HepG2 (cell line): ENCODE data around the gene MYBPC2. TPM values are rescaled to one million over a fixed set of nuclear protein-coding genes. Genes with fewer than 3 reads are reported as not detected.

Experiments
- ARID4A ChIP-seq: sonication (generic); formaldehyde crosslinking; IDR thresholded peaks from 2 replicates; pipeline ENCODE4 v1.5.0; 2020; ENCODE audit warnings: mild to moderate bottlenecking, missing genetic modification reagents, borderline replicate concordance
- EHMT2 ChIP-seq: fragments of 200-600 bp; sonication (generic); IDR thresholded peaks from 2 replicates; pipeline ENCODE4 v1.7.0; 2017; ENCODE audit warnings: antibody characterized with exemption, low read depth, low read length, borderline replicate concordance
- ELF1 ChIP-seq: sonication (generic); formaldehyde crosslinking; IDR thresholded peaks from 2 replicates; pipeline ENCODE4 v1.4.0; 2020; ENCODE audit warnings: missing genetic modification reagents
- FOXK1 ChIP-seq: sonication (generic); formaldehyde crosslinking; IDR thresholded peaks from 2 replicates; pipeline ENCODE4 v1.4.0; 2020; ENCODE audit warnings: low read depth, missing genetic modification reagents, borderline replicate concordance
- GABPB1 ChIP-seq: IDR thresholded peaks from 2 replicates; pipeline ENCODE4 v1.6.1; 2016; ENCODE audit warnings: mild to moderate bottlenecking, missing genetic modification reagents, moderate library complexity, missing compliant biosample characterization
- PAXIP1 ChIP-seq: sonication (generic); formaldehyde crosslinking; conservative IDR thresholded peaks from 2 replicates; pipeline ENCODE4 v1.4.0; 2020; ENCODE audit warnings: mild to moderate bottlenecking, missing genetic modification reagents, moderate library complexity
- SMAD1 ChIP-seq: sonication (generic); formaldehyde crosslinking; IDR thresholded peaks from 2 replicates; pipeline ENCODE4 v1.4.0; 2020; ENCODE audit warnings: missing genetic modification reagents, low read depth, mild to moderate bottlenecking, borderline replicate concordance
- SRSF1 ChIP-seq: fragments of 200-400 bp; formaldehyde crosslinking; optimal IDR thresholded peaks from 2 replicates; pipeline ENCODE3; 2017; ENCODE audit warnings: mild to moderate bottlenecking, low read depth, low read length, moderate library complexity
- WIZ ChIP-seq: sonication (generic); formaldehyde crosslinking; IDR thresholded peaks from 2 replicates; pipeline ENCODE4 v1.5.1; 2020; ENCODE audit warnings: mild to moderate bottlenecking, missing genetic modification reagents
- ZBTB39 ChIP-seq: sonication (generic); formaldehyde crosslinking; IDR thresholded peaks from 2 replicates; pipeline ENCODE4 v1.5.0; 2020; ENCODE audit warnings: missing genetic modification reagents
- polyA plus RNA-seq, 8 experiments: library from polyadenylated mRNA; depleted of rRNA in 3 of 8; stranded (reverse) in 7 of 8; unstranded in 1 of 8; fragments of >200 nt; fragmentation: Illumina TruSeq in 4 of 8; extraction: Trizol in 4 of 8; gene quantifications; 2 replicates each; pipeline versions ENCODE4 v1.2.1 to v1.2.3, GENCODE V29; 2011 to 2016; ENCODE audit warnings: low read depth in 4 of 8, missing spikeins in 1 of 8, mixed read lengths in 1 of 8; ENCODE audit not compliant: insufficient read depth in 1 of 8
- total RNA-seq, 5 experiments: library from RNA; depleted of rRNA; stranded (reverse); fragments of >200 nt; fragmentation: Illumina TruSeq; extraction: Trizol; gene quantifications; 2 replicates each; pipeline ENCODE4 v1.2.3, GENCODE V29; 2016; ENCODE audit warnings: low read depth in 1 of 5
- TF ChIP-seq, protein P1 (sequence below): sonication (generic); formaldehyde crosslinking; IDR thresholded peaks from 2 replicates; pipeline ENCODE4 v1.9.0; 2021; ENCODE audit warnings: missing genetic modification reagents, borderline replicate concordance

MYBPC2 gene
- total and polyA plus RNA-seq, 2 of the 13 experiments (the other 11 are each of a cell fraction or from before 2014, with no cell fraction given) = not detected

DNA sequence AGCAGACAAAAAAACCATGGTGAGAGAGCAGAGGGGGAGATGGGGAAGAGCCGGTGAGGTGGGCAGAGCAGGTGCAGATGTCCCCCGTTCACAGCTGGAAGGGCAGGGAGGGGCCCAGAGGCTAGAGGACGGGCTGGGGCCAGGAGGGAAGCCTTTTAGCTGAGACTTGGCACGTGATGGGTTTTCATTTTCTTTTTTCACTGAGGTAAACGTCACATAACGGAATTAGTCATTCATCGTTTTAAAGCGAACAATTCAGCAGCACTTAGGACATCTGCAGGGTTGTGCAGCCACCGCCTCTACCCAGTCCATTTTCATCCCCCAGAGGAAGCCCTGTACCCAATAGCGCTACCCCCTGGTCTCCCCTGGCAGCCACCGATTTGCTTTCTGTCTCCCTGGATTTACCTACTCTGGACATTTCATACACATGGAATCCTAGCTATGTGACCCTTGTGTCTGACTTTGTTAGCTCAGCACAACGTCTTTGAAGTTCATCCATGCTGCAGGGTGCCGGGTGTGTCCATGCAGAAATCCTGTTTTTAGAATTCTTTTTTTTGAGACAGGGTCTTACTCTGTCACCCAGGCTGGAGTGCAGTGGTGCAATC, 27.6 kb downstream of the MYBPC2 start (continued):
- TF ChIP-seq ZBTB39 (CRISPR knock-in tag) (no peak), WIZ (CRISPR knock-in tag) (no peak), SMAD1 (CRISPR knock-in tag) (no peak), PAXIP1 (CRISPR knock-in tag) (peak; percentile 58), FOXK1 (CRISPR knock-in tag) (no peak), GABPB1 (CRISPR knock-in tag) (0 out of 2 replicates have a peak, but pooled peaks have one; percentile 1), ARID4A (CRISPR knock-in tag) (no peak), EHMT2 (no peak), SRSF1 (no peak), ELF1 (CRISPR knock-in tag) (no peak)
- TF ChIP-seq, protein P1, sequence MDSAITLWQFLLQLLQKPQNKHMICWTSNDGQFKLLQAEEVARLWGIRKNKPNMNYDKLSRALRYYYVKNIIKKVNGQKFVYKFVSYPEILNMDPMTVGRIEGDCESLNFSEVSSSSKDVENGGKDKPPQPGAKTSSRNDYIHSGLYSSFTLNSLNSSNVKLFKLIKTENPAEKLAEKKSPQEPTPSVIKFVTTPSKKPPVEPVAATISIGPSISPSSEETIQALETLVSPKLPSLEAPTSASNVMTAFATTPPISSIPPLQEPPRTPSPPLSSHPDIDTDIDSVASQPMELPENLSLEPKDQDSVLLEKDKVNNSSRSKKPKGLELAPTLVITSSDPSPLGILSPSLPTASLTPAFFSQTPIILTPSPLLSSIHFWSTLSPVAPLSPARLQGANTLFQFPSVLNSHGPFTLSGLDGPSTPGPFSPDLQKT (CRISPR knock-in tag) = no peak
